ENCODE results near the gene B4GALT3.

GRCh38 chr1:161157867-161158266, 19.4 kb downstream of the B4GALT3 start:
- no peak for TF ChIP-seq POLR2A (IDR thresholded peaks at IDR 0.05)
- TF ChIP-seq, protein P1, sequence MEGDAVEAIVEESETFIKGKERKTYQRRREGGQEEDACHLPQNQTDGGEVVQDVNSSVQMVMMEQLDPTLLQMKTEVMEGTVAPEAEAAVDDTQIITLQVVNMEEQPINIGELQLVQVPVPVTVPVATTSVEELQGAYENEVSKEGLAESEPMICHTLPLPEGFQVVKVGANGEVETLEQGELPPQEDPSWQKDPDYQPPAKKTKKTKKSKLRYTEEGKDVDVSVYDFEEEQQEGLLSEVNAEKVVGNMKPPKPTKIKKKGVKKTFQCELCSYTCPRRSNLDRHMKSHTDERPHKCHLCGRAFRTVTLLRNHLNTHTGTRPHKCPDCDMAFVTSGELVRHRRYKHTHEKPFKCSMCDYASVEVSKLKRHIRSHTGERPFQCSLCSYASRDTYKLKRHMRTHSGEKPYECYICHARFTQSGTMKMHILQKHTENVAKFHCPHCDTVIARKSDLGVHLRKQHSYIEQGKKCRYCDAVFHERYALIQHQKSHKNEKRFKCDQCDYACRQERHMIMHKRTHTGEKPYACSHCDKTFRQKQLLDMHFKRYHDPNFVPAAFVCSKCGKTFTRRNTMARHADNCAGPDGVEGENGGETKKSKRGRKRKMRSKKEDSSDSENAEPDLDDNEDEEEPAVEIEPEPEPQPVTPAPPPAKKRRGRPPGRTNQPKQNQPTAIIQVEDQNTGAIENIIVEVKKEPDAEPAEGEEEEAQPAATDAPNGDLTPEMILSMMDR (IDR thresholded peaks at IDR 0.05), result no peak

Data from heart left ventricle (tissue), 13 donors.